HCT116 (cell line): ENCODE measurements around the gene CMC4. TPM values are rescaled to one million over a fixed set of nuclear protein-coding genes. Genes with fewer than 3 reads are reported as not detected.
A peak's percentile ranks its signal among the peaks of the same experiment; 100 is the strongest.

Source experiments
- ATAC-seq: fragments of 200-7000 bp; cut with Tn5 transposase; 2 replicates; pipeline ENCODE4 v1.9.1; 2020; ENCODE audit warnings: mild to moderate bottlenecking, moderate library complexity
- BruUV-seq: library from RNA; stranded (reverse); fragments of 400-500 nt; replicated peaks from 2 replicates; lab custom pipeline; 2021; lab: Mats Ljungman, UMichigan
- CTCF ChIA-PET: fragments of 300-600 bp; sonication (Branson Sonifier 250); formaldehyde crosslinking; loops from one replicate; lab custom pipeline; 2021; ENCODE audit warnings: antibody characterized with exemption; lab: Charles Lee
- POLR2A ChIA-PET: fragments of 300-600, 350-600 bp; sonication (Branson Sonifier 250); formaldehyde crosslinking; loops from one replicate; lab custom pipeline; 2021; ENCODE audit warnings: antibody characterized with exemption; lab: Charles Lee
- RAD21 ChIA-PET, 2 experiments: fragments of 300-600 bp; sonication (Branson Sonifier 250); formaldehyde crosslinking; loops; one replicate each; lab custom pipeline; 2023; ENCODE audit warnings: low total read pairs in 2 of 2; ENCODE audit not compliant: uncharacterized antibody in 2 of 2, unreplicated experiment in 2 of 2, low non-redundant PET in 1 of 2; lab: Charles Lee
- DNase-seq: peaks from one replicate; pipeline ENCODE4 v3.0.0-alpha.2; 2010; ENCODE audit warnings: low read depth, low spot score
- H2AFZ ChIP-seq: fragments of 200-600 bp; shearing (Covaris generic), sonication (generic); 2 replicates; pipeline ENCODE4 v1.6.1; 2017; ENCODE audit warnings: low read depth, mixed run types, mixed read lengths, antibody characterized with exemption, low read length; ENCODE audit not compliant: poor library complexity, severe bottlenecking
- H3K27ac ChIP-seq: 2 replicates; pipeline ENCODE4 v1.5.1; 2012; ENCODE audit warnings: low read depth, low read length
- H3K27me3 ChIP-seq: fragments of 200-600 bp; sonication (generic); 2 replicates; pipeline ENCODE4 v1.6.1; 2016; ENCODE audit warnings: mixed run types, low read length, mixed read lengths; ENCODE audit not compliant: insufficient read depth
- H3K36me3 ChIP-seq, 2 experiments: fragments of 200-500 bp in 1 of 2; fragments of 200-600 bp in 1 of 2; sonication (Bioruptor generic) in 1 of 2; sonication (generic) in 1 of 2; 2 replicates each; pipeline versions ENCODE4 v1.5.1 to v1.6.1; 2014 to 2016; ENCODE audit warnings: low read length in 2 of 2, inconsistent platforms in 1 of 2, mixed read lengths in 1 of 2, mixed run types in 1 of 2; ENCODE audit not compliant: insufficient read depth in 2 of 2, control insufficient read depth in 1 of 2
- H3K4me1 ChIP-seq, 2 experiments: fragments of 200-600 bp in 1 of 2; sonication (generic) in 1 of 2; 2 replicates each; pipeline versions ENCODE4 v1.5.1 to v1.6.1; 2012 to 2017; ENCODE audit warnings: low read length in 2 of 2, inconsistent platforms in 1 of 2, mild to moderate bottlenecking in 1 of 2, mixed read lengths in 1 of 2, mixed run types in 1 of 2, moderate library complexity in 1 of 2; ENCODE audit not compliant: insufficient read depth in 2 of 2, control insufficient read depth in 1 of 2
- H3K4me2 ChIP-seq: fragments of 200-600 bp; sonication (generic); 2 replicates; pipeline ENCODE4 v1.6.1; 2017; ENCODE audit warnings: mixed run types, low read length, mixed read lengths
- H3K4me3 ChIP-seq, 2 experiments: fragments of 200-600 bp in 1 of 2; sonication (generic) in 1 of 2; replicated peaks in 1 of 2; 2 replicates each; pipeline ENCODE4 v1.5.1; 2011 to 2016; ENCODE audit warnings: low read length in 2 of 2, control low read depth in 1 of 2, low read depth in 1 of 2, mild to moderate bottlenecking in 1 of 2, mixed read lengths in 1 of 2, mixed run types in 1 of 2
- H3K79me2 ChIP-seq: fragments of 200-600 bp; sonication (generic); 2 replicates; pipeline ENCODE4 v1.6.1; 2017; ENCODE audit warnings: mild to moderate bottlenecking, mixed run types, low read length, moderate library complexity, mixed read lengths; ENCODE audit not compliant: insufficient read depth
- H3K9ac ChIP-seq: fragments of 200-600 bp; sonication (generic); 2 replicates; pipeline ENCODE4 v1.6.1; 2016; ENCODE audit warnings: low read length, mixed read lengths
- H3K9me2 ChIP-seq: fragments of 200-600 bp; sonication (generic), shearing (Covaris generic); 2 replicates; pipeline ENCODE4 v1.6.1; 2017; ENCODE audit warnings: mixed run types, mild to moderate bottlenecking, moderate library complexity; ENCODE audit not compliant: insufficient read depth
- H3K9me3 ChIP-seq, 2 experiments: fragments of 200-500 bp in 1 of 2; fragments of 200-600 bp in 1 of 2; sonication (Bioruptor generic) in 1 of 2; sonication (generic) in 1 of 2; 2 replicates each; pipeline ENCODE4 v1.6.1; 2014 to 2017; ENCODE audit warnings: low read length in 2 of 2, mixed read lengths in 2 of 2, inconsistent platforms in 1 of 2, low read depth in 1 of 2, mild to moderate bottlenecking in 1 of 2, mixed run types in 1 of 2, moderate library complexity in 1 of 2; ENCODE audit not compliant: control insufficient read depth in 1 of 2, insufficient read depth in 1 of 2
- H4K20me1 ChIP-seq: fragments of 200-600 bp; sonication (generic), shearing (Covaris generic); 2 replicates; pipeline ENCODE4 v1.6.1; 2017; ENCODE audit warnings: mixed run types, mild to moderate bottlenecking, moderate library complexity; ENCODE audit not compliant: insufficient read depth
- EGR1 ChIP-seq: IDR thresholded peaks from 2 replicates; pipeline ENCODE4 v1.6.1; 2012; ENCODE audit warnings: low read depth
- ELF1 ChIP-seq: IDR thresholded peaks from 2 replicates; pipeline ENCODE4 v1.6.1; 2012; ENCODE audit warnings: low read depth, borderline replicate concordance
- EZH2 ChIP-seq: fragments of 200-600 bp; sonication (generic); IDR thresholded peaks from 2 replicates; pipeline ENCODE4 v1.6.1; 2017; ENCODE audit warnings: antibody characterized with exemption, mixed run types
- FOSL1 ChIP-seq: IDR thresholded peaks from 2 replicates; pipeline ENCODE4 v1.6.1; 2012; ENCODE audit warnings: low read depth
- JUND ChIP-seq: IDR thresholded peaks from 2 replicates; pipeline ENCODE4 v1.6.1; 2012
- POLR2AphosphoS5 ChIP-seq: IDR thresholded peaks from 2 replicates; pipeline ENCODE4 v1.6.1; 2011; ENCODE audit warnings: mild to moderate bottlenecking, low read depth, low read length, moderate library complexity
- SP1 ChIP-seq: IDR thresholded peaks from 2 replicates; pipeline ENCODE4 v1.6.1; 2012; ENCODE audit warnings: low read depth
- SRF ChIP-seq: IDR thresholded peaks from 2 replicates; pipeline ENCODE4 v1.6.1; 2012; ENCODE audit warnings: low read depth
- TCF7L2 ChIP-seq: IDR thresholded peaks from 2 replicates; pipeline ENCODE4 v1.7.0; 2011; ENCODE audit warnings: borderline replicate concordance, inconsistent platforms; ENCODE audit not compliant: insufficient read depth, insufficient read length; ENCODE audit errors: extremely low read depth
- ZNF274 ChIP-seq: fragments of 200-500 bp; sonication (Bioruptor generic); IDR thresholded peaks from 2 replicates; pipeline ENCODE4 v1.6.1; 2014; ENCODE audit warnings: mild to moderate bottlenecking, low read depth, low read length, inconsistent platforms
- intact Hi-C: fragments of 100-400 bp; cut with micrococcal nuclease; formaldehyde crosslinking; loops from 2 replicates; pipeline ENCODE4 v1.10.0; 2022
- total RNA-seq: library from RNA; stranded (reverse); gene quantifications from one replicate; pipeline ENCODE4 v1.2.1, GENCODE V29; 2021; ENCODE audit not compliant: unreplicated experiment
- TF ChIP-seq, protein P1 (sequence below): IDR thresholded peaks from 2 replicates; pipeline ENCODE4 v1.6.1; 2012
- TF ChIP-seq, protein P2 (sequence below): IDR thresholded peaks from 2 replicates; pipeline ENCODE4 v1.6.1; 2012; ENCODE audit warnings: low read depth
- TF ChIP-seq, protein P3 (sequence below): IDR thresholded peaks from 2 replicates; pipeline ENCODE4 v1.6.1; 2012

Gene CMC4
- total RNA-seq, 1 experiment from 2014 or later, result 5.3 TPM

DNA sequence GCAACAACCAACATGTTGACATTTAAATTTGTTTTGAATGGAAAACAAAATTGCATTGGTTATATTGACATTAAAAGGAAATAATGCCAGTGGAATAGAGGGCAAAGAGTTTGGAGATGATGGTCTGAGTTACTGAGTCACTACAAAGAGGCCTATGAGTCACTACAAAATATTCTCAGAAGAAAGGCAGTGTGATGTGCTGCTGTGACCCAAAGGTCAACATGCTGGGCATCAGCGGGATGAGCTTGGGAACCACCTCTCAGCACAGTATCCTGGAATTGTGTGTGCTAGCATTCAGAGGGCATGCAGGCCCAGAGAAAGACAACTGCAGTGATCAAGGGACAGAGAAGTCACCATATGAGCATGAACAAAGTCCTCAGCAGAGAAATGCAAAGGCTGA is 2.8 kb downstream of the CMC4 start:
- no peak overlapping the region for H3K4me3 ChIP-seq
- ChIA-PET POLR2A (no interaction called here), CTCF (no interaction called here)
- H3K9ac ChIP-seq, result peak overlapping the region; percentile 18
- no TSS peak for BruUV-seq
- no peaks in the 10 kb centered on the region; a peak in 1 of 4 replicates for H3K36me3 ChIP-seq
- no peak overlapping the region for H2AFZ ChIP-seq
- H3K4me1 ChIP-seq, result peaks cover 15 to 36% of the 10 kb centered on the region in 2 experiments
- no peak for DNase-seq
- H3K27ac ChIP-seq, result peak overlapping the region; percentile 13; the same call in 1 of the 2 replicates
- H3K9me3 ChIP-seq, result no peaks in the 10 kb centered on the region
- no peaks in the 10 kb centered on the region for H3K27me3 ChIP-seq
- TF ChIP-seq JUND (peak; percentile 40; the same call in 1 of the 2 replicates), SP1 (0 out of 2 replicates have a peak, but pooled peaks have one; percentile 13), TCF7L2 (peak; percentile 20), FOSL1 (peak; percentile 51), SRF (no peak)
- TF ChIP-seq, protein P1, sequence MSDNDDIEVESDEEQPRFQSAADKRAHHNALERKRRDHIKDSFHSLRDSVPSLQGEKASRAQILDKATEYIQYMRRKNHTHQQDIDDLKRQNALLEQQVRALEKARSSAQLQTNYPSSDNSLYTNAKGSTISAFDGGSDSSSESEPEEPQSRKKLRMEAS, result 0 out of 2 replicates have a peak, but pooled peaks have one; percentile 29
- TF ChIP-seq, all 23 proteins: peak for 5
- ATAC-seq, result peak; percentile 24
- H3K9me2 ChIP-seq, result no peaks in the 10 kb centered on the region
- RAD21 ChIA-PET, result no interaction called here
- H4K20me1 ChIP-seq, result no peaks in the 10 kb centered on the region
- intact Hi-C loops, result no loop called here
- peaks cover 41% of the 10 kb centered on the region for H3K79me2 ChIP-seq
- peak overlapping the region; percentile 81 for H3K4me2 ChIP-seq

DNA sequence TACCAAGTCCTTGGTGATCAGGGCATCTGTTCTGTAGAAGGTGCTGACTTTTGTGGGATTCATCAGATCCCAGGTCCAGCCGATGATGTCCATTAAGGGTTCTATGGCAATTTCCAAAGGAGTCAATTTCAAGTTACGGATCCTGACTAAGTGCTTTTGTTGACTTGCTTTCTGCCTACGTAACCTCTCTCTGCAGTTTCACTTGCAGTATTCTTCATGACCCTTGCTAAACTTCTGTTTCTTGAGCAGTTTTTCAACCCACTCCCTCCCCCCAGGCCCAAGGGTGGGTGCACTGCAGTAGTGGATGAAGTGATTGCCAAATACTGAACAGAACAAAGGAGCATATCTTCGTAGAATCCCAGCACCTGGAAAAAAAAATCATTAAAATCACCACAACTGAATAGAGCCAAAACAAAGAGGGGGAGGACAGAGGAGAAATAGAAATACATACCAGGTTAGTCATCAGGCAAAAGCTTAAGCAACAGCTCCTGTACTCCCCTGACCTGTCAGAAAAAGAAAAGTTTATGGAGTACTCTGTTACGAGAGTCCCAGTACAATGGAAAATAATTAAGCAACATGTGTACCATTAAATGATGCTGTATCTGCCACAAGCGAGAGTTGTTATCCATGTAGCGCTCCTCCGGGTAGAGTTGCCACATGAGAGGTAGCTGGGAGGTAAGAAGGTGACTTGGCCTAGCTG is 5.8 kb downstream of the CMC4 start:
- no peak overlapping the region for H3K9ac ChIP-seq
- peaks cover 22% of the 10 kb centered on the region for H3K79me2 ChIP-seq
- TF ChIP-seq FOSL1, result no peak
- no peak for TF ChIP-seq JUND
- TF ChIP-seq, protein P2, sequence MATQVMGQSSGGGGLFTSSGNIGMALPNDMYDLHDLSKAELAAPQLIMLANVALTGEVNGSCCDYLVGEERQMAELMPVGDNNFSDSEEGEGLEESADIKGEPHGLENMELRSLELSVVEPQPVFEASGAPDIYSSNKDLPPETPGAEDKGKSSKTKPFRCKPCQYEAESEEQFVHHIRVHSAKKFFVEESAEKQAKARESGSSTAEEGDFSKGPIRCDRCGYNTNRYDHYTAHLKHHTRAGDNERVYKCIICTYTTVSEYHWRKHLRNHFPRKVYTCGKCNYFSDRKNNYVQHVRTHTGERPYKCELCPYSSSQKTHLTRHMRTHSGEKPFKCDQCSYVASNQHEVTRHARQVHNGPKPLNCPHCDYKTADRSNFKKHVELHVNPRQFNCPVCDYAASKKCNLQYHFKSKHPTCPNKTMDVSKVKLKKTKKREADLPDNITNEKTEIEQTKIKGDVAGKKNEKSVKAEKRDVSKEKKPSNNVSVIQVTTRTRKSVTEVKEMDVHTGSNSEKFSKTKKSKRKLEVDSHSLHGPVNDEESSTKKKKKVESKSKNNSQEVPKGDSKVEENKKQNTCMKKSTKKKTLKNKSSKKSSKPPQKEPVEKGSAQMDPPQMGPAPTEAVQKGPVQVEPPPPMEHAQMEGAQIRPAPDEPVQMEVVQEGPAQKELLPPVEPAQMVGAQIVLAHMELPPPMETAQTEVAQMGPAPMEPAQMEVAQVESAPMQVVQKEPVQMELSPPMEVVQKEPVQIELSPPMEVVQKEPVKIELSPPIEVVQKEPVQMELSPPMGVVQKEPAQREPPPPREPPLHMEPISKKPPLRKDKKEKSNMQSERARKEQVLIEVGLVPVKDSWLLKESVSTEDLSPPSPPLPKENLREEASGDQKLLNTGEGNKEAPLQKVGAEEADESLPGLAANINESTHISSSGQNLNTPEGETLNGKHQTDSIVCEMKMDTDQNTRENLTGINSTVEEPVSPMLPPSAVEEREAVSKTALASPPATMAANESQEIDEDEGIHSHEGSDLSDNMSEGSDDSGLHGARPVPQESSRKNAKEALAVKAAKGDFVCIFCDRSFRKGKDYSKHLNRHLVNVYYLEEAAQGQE, result no peak
- TF ChIP-seq, protein P3, sequence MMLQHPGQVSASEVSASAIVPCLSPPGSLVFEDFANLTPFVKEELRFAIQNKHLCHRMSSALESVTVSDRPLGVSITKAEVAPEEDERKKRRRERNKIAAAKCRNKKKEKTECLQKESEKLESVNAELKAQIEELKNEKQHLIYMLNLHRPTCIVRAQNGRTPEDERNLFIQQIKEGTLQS, result no peak
- TF ChIP-seq ZNF274, result no peak
- TF ChIP-seq ELF1, result no peak
- TF ChIP-seq EZH2, result no peak
- TF ChIP-seq POLR2AphosphoS5, result no peak
- TF ChIP-seq SP1, result no peak
- TF ChIP-seq EGR1, result no peak
- no peak overlapping the region for H3K4me2 ChIP-seq
- intact Hi-C loops, result no loop called here
- H3K27ac ChIP-seq, result no peak overlapping the region
- no peak for DNase-seq
- no peaks in the 10 kb centered on the region for H4K20me1 ChIP-seq
- H3K4me3 ChIP-seq, result no peak overlapping the region
- CTCF ChIA-PET, result interaction anchor here (0.6 kb wide), 1 partner anchor 8 kb away, joined by 3 read pairs; no protein-coding TSS in a partner anchor
- ATAC-seq, result no peak
- H3K4me1 ChIP-seq, result peaks cover 15 to 32% of the 10 kb centered on the region in 2 experiments
- no peaks in the 10 kb centered on the region; a peak in 1 of 4 replicates for H3K36me3 ChIP-seq
- POLR2A ChIA-PET, result no interaction called here
- H3K9me3 ChIP-seq, result no peaks in the 10 kb centered on the region
- RAD21 ChIA-PET, result no interaction called here
- no peaks in the 10 kb centered on the region for H3K27me3 ChIP-seq
- H3K9me2 ChIP-seq, result no peaks in the 10 kb centered on the region
- no TSS peak for BruUV-seq
- no peak overlapping the region for H2AFZ ChIP-seq
